Chondrocyte (in vitro differentiated cells): ENCODE data around the gene RFPL1. TPM values are rescaled to one million over a fixed set of nuclear protein-coding genes. Genes with fewer than 3 reads are reported as not detected.
A peak's percentile ranks its signal among the peaks of the same experiment; 100 is the strongest.

Experiments used
- DNase-seq: peaks from one replicate; pipeline ENCODE4 v3.0.0; 2021; ENCODE audit warnings: mixed read lengths, low spot score
- H3K27ac Mint-ChIP-seq: one replicate; pipeline ENCODE4 v1.8.0; 2021; ENCODE audit warnings: mild to moderate bottlenecking, moderate library complexity, mixed read lengths; ENCODE audit not compliant: unreplicated experiment
- H3K27me3 Mint-ChIP-seq: 2 replicates; pipeline ENCODE4 v1.8.0; 2021; ENCODE audit warnings: low read depth, mixed read lengths
- H3K36me3 Mint-ChIP-seq: 2 replicates; pipeline ENCODE4 v1.8.0; 2021; ENCODE audit warnings: low read depth, mixed read lengths
- H3K4me1 Mint-ChIP-seq: 2 replicates; pipeline ENCODE4 v1.8.0; 2021; ENCODE audit warnings: low read depth, mild to moderate bottlenecking, mixed read lengths
- H3K4me3 Mint-ChIP-seq: one replicate; pipeline ENCODE4 v1.8.0; 2021; ENCODE audit warnings: mild to moderate bottlenecking, moderate library complexity, mixed read lengths; ENCODE audit not compliant: unreplicated experiment
- H3K9me3 Mint-ChIP-seq: 2 replicates; pipeline ENCODE4 v1.8.0; 2021; ENCODE audit warnings: low read depth, mixed read lengths
- total RNA-seq: library from RNA; stranded (reverse); gene quantifications from 3 replicates; pipeline ENCODE4 v1.2.1, GENCODE V29; 2021
- TF ChIP-seq, protein P1 (sequence below): fragments of 200-600 bp; sonication (generic); IDR thresholded peaks from 2 replicates; pipeline ENCODE4 v1.5.0; 2021; ENCODE audit warnings: antibody characterized with exemption, mild to moderate bottlenecking, moderate library complexity

RFPL1 gene
- total RNA-seq, 1 donor from 2014 or later = not detected

DNA sequence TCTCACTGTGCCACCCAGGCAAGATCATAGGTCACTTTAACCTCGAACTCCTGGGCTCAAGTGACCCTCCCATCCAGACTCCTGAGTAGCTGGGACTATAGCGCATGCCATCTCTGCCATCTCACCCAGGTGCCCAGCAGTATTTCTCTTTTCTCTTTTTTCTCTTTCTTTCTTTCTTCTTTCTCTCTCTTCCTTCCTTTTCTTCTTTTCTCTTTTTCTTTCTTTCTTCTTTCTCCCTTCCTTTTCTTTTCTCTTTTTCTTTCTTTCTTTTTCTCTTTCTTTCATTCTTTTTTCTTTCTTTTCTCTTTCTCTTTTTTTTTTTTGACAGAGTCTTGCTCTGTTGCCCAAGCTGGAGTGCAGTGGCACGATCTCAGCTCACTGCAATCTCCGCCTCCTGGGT, 13.5 kb downstream of the RFPL1 start:
- Mint-ChIP-seq H3K27me3 (no peaks in the 10 kb centered on the region), H3K36me3 (no peaks in the 10 kb centered on the region), H3K4me1 (peaks cover 23% of the 10 kb centered on the region), H3K9me3 (no peaks in the 10 kb centered on the region), H3K4me3 (no peak overlapping the region), H3K27ac (no peak overlapping the region)
- DNase-seq = no peak
- TF ChIP-seq, protein P1, sequence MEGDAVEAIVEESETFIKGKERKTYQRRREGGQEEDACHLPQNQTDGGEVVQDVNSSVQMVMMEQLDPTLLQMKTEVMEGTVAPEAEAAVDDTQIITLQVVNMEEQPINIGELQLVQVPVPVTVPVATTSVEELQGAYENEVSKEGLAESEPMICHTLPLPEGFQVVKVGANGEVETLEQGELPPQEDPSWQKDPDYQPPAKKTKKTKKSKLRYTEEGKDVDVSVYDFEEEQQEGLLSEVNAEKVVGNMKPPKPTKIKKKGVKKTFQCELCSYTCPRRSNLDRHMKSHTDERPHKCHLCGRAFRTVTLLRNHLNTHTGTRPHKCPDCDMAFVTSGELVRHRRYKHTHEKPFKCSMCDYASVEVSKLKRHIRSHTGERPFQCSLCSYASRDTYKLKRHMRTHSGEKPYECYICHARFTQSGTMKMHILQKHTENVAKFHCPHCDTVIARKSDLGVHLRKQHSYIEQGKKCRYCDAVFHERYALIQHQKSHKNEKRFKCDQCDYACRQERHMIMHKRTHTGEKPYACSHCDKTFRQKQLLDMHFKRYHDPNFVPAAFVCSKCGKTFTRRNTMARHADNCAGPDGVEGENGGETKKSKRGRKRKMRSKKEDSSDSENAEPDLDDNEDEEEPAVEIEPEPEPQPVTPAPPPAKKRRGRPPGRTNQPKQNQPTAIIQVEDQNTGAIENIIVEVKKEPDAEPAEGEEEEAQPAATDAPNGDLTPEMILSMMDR = no peak

DNA sequence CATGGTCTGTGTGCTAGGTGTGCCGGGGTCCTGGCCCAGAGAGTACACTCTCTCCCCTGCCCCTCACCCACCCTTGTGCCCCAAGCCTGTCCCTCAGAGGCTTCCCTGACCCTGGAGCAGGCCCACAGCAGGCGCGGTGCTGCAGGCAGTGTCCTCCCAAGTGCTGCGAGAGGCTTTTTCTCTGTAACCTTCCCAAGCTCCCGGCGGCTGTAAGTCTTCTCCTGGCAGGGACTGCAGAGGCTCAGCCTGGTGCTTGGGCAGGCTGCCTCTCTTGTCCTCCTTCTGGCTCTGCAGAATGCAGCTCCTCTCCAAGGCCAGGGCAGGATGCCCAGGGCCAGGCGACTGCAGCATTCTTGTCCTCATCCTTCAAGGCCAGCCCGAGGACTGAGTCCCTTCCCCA, 15.9 kb downstream of the RFPL1 start:
- Mint-ChIP-seq H3K27ac (peak overlapping the region; percentile 80), H3K27me3 (no peaks in the 10 kb centered on the region), H3K36me3 (no peaks in the 10 kb centered on the region), H3K9me3 (no peaks in the 10 kb centered on the region), H3K4me3 (no peak overlapping the region), H3K4me1 (peaks cover 34% of the 10 kb centered on the region)
- TF ChIP-seq, protein P1 = no peak
- peak; percentile 74 for DNase-seq

DNA sequence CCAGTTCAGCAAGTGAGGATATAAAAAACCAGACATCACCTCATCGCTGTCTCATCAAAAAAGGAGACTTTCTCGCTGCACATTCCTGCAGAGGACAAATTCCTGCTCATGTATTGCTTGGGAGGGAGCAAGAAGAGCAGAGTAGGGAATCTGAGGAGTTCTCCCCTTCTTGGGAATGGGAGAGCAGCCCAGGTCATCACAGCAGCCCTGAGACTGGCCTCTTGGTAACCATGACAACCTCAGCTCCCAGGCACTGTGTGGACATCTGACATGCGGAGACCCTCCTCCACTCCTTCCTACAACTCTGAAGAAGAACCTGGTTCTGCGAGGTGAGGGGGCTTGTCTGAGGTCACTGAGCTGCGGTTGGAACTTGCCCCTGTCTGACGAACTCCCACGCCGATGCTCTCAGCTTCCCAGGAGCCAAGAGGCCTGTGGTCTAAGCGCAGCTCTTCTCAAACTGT, 17.9 kb downstream of the RFPL1 start:
- no peaks in the 10 kb centered on the region for H3K9me3 Mint-ChIP-seq
- H3K4me1 Mint-ChIP-seq = peaks cover 34% of the 10 kb centered on the region
- DNase-seq = peak; percentile 36
- TF ChIP-seq, protein P1 = no peak
- peak overlapping the region; percentile 27 for H3K4me3 Mint-ChIP-seq
- no peaks in the 10 kb centered on the region for H3K27me3 Mint-ChIP-seq
- H3K36me3 Mint-ChIP-seq = no peaks in the 10 kb centered on the region
- H3K27ac Mint-ChIP-seq = peak overlapping the region; percentile 96

DNA sequence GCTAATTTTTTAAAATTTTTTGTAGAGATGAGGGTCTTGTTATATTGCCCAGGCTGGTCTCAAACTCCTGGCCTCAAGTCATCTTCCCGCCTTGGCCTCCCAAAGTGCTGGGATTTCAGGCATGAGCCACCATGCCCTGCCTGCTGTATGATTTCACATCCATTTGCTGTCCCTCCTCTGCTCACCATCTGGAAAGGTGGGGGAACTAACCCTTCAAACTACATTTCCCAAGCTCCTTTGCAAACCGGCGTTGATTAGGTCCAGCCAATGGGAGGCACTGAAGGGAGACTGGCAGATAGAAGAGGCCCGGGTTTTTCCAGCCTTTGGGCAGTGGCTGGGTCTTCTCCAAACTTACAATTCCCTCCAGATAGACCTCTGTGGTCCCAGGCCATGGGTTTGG, 19.3 kb downstream of the RFPL1 start:
- H3K27ac Mint-ChIP-seq = peak overlapping the region; percentile 82
- peaks cover 34% of the 10 kb centered on the region for H3K4me1 Mint-ChIP-seq
- H3K9me3 Mint-ChIP-seq = no peaks in the 10 kb centered on the region
- no peak overlapping the region for H3K4me3 Mint-ChIP-seq
- H3K27me3 Mint-ChIP-seq = no peaks in the 10 kb centered on the region
- no peaks in the 10 kb centered on the region for H3K36me3 Mint-ChIP-seq
- peak; percentile 25 for DNase-seq
- TF ChIP-seq, protein P1 = no peak

DNA sequence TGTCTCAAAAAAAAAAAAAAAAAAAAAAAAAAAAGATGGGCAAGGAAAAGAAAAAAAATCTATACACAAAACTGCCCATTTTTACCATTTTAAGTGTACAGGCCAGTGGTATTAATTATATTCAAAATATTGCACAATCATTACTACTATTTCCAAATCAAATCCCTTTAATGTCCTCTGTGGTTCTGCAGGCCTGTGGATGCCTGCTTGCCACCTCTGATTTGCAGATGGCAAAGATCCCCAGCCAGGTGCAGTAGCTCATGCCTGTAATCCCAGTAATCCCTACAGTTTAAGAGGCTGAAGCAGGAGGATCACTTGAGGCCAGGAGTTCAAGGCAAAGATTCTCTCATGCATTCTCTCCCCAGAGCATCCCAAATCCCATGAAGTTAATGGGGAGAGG, 20.2 kb downstream of the RFPL1 start:
- Mint-ChIP-seq H3K9me3 (no peaks in the 10 kb centered on the region), H3K27ac (no peak overlapping the region), H3K4me1 (peaks cover 34% of the 10 kb centered on the region), H3K27me3 (no peaks in the 10 kb centered on the region), H3K36me3 (no peaks in the 10 kb centered on the region), H3K4me3 (no peak overlapping the region)
- TF ChIP-seq, protein P1 = no peak
- DNase-seq = peak; percentile 2
